Hair follicle dermal papilla cell (primary cell): ENCODE results near the gene SOAT1. TPM values are rescaled to one million over a fixed set of nuclear protein-coding genes. Genes with fewer than 3 reads are reported as not detected.

Experiments used
- small RNA-seq: library from RNA; depleted of rRNA; stranded (forward); fragments of <200 nt; gene quantifications from one replicate; pipeline ENCODE3, GENCODE V24; 2012
- total RNA-seq: library from RNA; depleted of rRNA; stranded (reverse); fragments of >200 nt; gene quantifications from 2 replicates; pipeline ENCODE4 v1.2.3, GENCODE V29; 2012

Gene SOAT1
- 30.7 and 31.2 TPM in 2 replicates for total RNA-seq

GRCh38 chr1:179293340-179294327 lies at the start of gene SOAT1:
Gene SOAT1 (plus strand): TSS chr1:179293797. CDS start chr1:179302685, 8,888 bp downstream.

GRCh38 chr1:179365342-179366092 lies 71.9 kb downstream of the SOAT1 start, which contains the start of gene AXDND1:
Gene AXDND1 (plus strand): TSS chr1:179365971. CDS start chr1:179366510, 539 bp downstream.

Small RNA genes within 50 kb of the gene (small RNA-seq; reads per million reads assigned to genes)
- gene AL512326.2: not detected

Other genes starting within 250 kb of the SOAT1 start
- gene TOR3A, start 211.7 kb upstream of the SOAT1 start, total RNA-seq: 27.6 and 31.6 TPM in 2 replicates
- gene ABL2, start 64.1 kb upstream of the SOAT1 start, total RNA-seq: 96.9 and 110 TPM in 2 replicates
- gene AXDND1, start 72.2 kb downstream of the SOAT1 start, total RNA-seq: 0.12 and 0.49 TPM in 2 replicates